Peyer's patch (tissue), 4 donors: ENCODE measurements around the gene SIAH3. TPM values are rescaled to one million over a fixed set of nuclear protein-coding genes. Genes with fewer than 3 reads are reported as not detected.
"Not testable (repeated sequence)": the region's sequence is repeated elsewhere in the genome, so short reads cannot be mapped to it uniquely, and the experiment has no call there.

ENCODE experiments used
- DNase-seq, 3 donors: peaks; one replicate each; pipeline ENCODE4 v3.0.0-alpha.2; 2017 to 2019
- H3K27ac ChIP-seq, 4 donors: fragments of 200-600 bp; sonication (generic); one replicate each; pipeline ENCODE4 v1.5.1; 2016 to 2019
- H3K27me3 ChIP-seq, 2 donors: fragments of 200-600 bp; sonication (generic); one replicate each; pipeline ENCODE4 v1.5.1; 2019
- H3K36me3 ChIP-seq, 3 donors: fragments of 200-600 bp; sonication (generic); one replicate each; pipeline ENCODE4 v1.5.1; 2016 to 2019
- H3K4me1 ChIP-seq, 4 donors: fragments of 200-600 bp; sonication (generic); one replicate each; pipeline ENCODE4 v1.5.1; 2016 to 2019
- H3K4me3 ChIP-seq, 4 donors: fragments of 200-600 bp; sonication (generic); 1 replicate in 3 of 4; 2 replicates in 1 of 4; pipeline ENCODE4 v1.5.1; 2016 to 2019; ENCODE audit warnings: mild to moderate bottlenecking in 1 of 4
- H3K9me3 ChIP-seq, 4 donors: fragments of 200-600 bp; sonication (generic); one replicate each; pipeline ENCODE4 v1.5.1; 2016 to 2019; ENCODE audit warnings: mild to moderate bottlenecking in 1 of 4
- POLR2A ChIP-seq, 2 donors: fragments of 450-650 bp; IDR thresholded peaks; one replicate each; pipeline ENCODE4 v1.5.1; 2017; ENCODE audit warnings: antibody characterized with exemption in 2 of 2, mild to moderate bottlenecking in 2 of 2, moderate library complexity in 2 of 2
- total RNA-seq, 4 donors: library from RNA; depleted of rRNA; stranded (reverse); fragments of >200 nt; gene quantifications; one replicate each; pipeline ENCODE4 v1.1.0, GENCODE V29; 2016
- TF ChIP-seq, protein P1 (sequence below), 6 experiments: fragments of 450-650 bp in 4 of 6; fragments of 200-600 bp in 2 of 6; sonication (generic) in 1 of 6; IDR thresholded peaks; one replicate each; pipeline ENCODE4 v1.5.1; 2017 to 2019; ENCODE audit warnings: antibody characterized with exemption in 6 of 6, mild to moderate bottlenecking in 3 of 6, moderate library complexity in 1 of 6

Gene SIAH3
- total RNA-seq, 4 donors from 2014 or later = not detected

DNA sequence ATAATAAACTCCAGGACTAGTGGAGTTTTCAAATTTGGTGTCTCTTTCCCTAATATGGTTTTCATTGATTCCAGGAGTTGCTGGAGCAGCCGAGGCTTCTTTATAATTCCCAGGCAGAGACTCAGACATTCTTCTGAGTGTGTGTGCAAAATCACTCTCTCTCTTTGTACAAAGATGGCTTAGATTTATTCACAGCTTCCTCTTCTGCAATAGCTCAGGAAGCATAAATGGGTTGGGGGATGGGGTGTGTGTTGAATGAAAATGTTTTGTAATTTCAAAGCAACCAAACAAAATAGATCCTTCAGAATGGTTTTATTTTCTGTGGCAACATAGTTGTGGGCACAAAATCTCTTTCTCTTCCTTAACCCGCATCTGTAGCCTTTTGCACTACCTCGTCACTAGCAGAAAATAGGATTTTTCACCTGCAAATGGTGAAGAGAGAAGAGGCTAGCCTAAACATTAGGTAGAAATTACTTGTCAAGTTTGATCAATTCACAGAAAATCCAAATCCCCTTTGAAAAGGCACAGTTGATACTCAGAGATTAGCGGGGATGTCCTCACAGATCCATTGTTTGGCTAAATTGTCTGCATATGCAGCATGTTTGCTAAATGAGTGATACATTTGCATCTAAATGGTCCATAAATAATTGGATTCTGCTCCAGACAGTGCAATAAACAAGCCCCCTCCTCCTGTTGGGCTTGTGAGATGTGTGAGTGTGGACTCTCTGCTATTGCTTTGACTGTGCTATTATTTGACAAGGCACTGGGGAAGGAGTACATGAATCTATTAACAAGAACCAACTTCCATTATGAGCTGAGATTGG lies 82.7 kb downstream of the SIAH3 start:
- TF ChIP-seq, protein P1, sequence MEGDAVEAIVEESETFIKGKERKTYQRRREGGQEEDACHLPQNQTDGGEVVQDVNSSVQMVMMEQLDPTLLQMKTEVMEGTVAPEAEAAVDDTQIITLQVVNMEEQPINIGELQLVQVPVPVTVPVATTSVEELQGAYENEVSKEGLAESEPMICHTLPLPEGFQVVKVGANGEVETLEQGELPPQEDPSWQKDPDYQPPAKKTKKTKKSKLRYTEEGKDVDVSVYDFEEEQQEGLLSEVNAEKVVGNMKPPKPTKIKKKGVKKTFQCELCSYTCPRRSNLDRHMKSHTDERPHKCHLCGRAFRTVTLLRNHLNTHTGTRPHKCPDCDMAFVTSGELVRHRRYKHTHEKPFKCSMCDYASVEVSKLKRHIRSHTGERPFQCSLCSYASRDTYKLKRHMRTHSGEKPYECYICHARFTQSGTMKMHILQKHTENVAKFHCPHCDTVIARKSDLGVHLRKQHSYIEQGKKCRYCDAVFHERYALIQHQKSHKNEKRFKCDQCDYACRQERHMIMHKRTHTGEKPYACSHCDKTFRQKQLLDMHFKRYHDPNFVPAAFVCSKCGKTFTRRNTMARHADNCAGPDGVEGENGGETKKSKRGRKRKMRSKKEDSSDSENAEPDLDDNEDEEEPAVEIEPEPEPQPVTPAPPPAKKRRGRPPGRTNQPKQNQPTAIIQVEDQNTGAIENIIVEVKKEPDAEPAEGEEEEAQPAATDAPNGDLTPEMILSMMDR (IDR thresholded peaks at IDR 0.05) = no peak
- TF ChIP-seq POLR2A (IDR thresholded peaks at IDR 0.05) = no peak
- H3K27ac ChIP-seq = no peak overlapping the region
- no peak for DNase-seq
- H3K9me3 ChIP-seq = no peaks in the 10 kb centered on the region
- no peaks in the 10 kb centered on the region for H3K36me3 ChIP-seq
- no peaks in the 10 kb centered on the region for H3K27me3 ChIP-seq
- H3K4me3 ChIP-seq = no peak overlapping the region
- H3K4me1 ChIP-seq = no peaks in the 10 kb centered on the region

DNA sequence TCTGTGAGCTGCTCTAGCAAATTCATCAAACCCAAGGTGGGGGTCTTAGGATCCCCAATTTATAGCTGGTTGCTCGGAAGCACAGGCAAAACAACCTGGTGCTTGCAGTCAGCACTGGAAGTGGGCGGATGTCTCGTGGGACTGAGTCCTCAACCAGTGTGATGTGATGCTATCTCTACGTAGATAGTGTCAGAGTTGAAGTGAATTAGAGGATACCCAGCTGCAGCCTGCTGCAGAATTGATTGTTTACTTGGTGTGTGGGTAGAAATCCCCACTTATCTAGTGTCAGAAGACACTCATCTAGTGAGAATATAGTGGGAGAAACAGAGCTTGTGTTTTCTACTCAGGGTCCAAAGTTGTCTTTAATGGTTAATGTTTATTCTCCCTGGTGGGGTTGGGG lies 86.1 kb downstream of the SIAH3 start:
- no peak for TF ChIP-seq POLR2A (IDR thresholded peaks at IDR 0.05)
- TF ChIP-seq, protein P1 (IDR thresholded peaks at IDR 0.05) = no peak
- DNase-seq = no peak

DNA sequence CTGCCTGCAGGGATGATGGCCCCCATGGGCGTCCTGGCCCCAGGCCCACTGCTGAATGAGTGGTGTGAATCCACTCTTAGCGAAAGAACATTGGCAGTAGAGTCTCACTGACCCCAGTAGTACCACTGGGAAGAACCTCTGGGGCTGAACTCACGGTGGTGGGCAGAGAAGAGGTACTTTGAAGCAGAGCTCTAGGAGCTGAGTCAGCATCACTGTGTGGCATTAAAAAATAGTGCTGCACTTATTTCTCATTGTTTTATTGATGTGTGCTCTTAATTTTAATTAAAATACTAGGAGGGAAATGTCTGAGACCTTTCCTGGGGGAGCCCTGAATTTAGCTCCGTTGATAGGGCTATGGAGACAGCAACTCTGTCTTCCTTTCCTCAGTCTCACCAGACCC lies 88.1 kb downstream of the SIAH3 start:
- DNase-seq = no peak
- Histone ChIP-seq H3K27ac (no peak overlapping the region), H3K27me3 (no peaks in the 10 kb centered on the region), H3K4me1 (no peaks in the 10 kb centered on the region), H3K36me3 (no peaks in the 10 kb centered on the region), H3K4me3 (no peak overlapping the region), H3K9me3 (no peaks in the 10 kb centered on the region)
- no peak for TF ChIP-seq POLR2A (IDR thresholded peaks at IDR 0.05)
- TF ChIP-seq, protein P1 (IDR thresholded peaks at IDR 0.05) = no peak

More for the DNA sequence above, 86.1 kb downstream of the SIAH3 start:
- Histone ChIP-seq H3K27ac (no peak overlapping the region), H3K4me1 (no peaks in the 10 kb centered on the region), H3K36me3 (no peaks in the 10 kb centered on the region), H3K27me3 (no peaks in the 10 kb centered on the region), H3K9me3 (no peaks in the 10 kb centered on the region), H3K4me3 (no peak overlapping the region)

GRCh38 chr13:45757589-45757988 lies 94.0 kb downstream of the SIAH3 start:
- H3K9me3 ChIP-seq, H3K4me3 ChIP-seq, H3K4me1 ChIP-seq, H3K27ac ChIP-seq, H3K36me3 ChIP-seq, H3K27me3 ChIP-seq, DNase-seq: not testable (repeated sequence)

DNA sequence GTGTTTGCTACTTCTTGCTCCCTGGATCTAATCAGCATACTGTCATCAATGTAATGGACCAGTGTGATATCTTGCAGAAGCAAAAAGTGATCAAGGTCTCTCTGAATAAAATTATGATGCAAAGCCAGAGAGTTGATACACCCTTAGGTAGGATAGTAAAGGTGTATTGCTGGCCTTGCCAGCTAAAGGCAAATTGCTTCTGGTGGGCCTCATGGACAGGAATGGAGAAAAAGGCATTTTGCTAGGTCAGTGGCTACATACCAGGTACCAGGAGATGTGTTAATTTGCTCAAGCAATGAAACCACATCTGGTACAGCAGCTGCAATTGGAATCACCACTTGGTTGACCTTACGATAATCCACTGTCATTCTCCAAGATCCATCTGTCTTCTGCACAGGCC lies 95.1 kb downstream of the SIAH3 start:
- not testable (repeated sequence) for H3K27me3 ChIP-seq, H3K27ac ChIP-seq, H3K36me3 ChIP-seq, H3K4me1 ChIP-seq, H3K9me3 ChIP-seq, H3K4me3 ChIP-seq, DNase-seq

- H3K36me3 ChIP-seq = no peaks in the 10 kb centered on the region
- TF ChIP-seq, protein P1 (IDR thresholded peaks at IDR 0.05) = no peak
- no peak for TF ChIP-seq POLR2A (IDR thresholded peaks at IDR 0.05)
- H3K4me1 ChIP-seq = no peaks in the 10 kb centered on the region
- H3K4me3 ChIP-seq = no peak overlapping the region
- no peak for DNase-seq
- no peaks in the 10 kb centered on the region for H3K27me3 ChIP-seq
- no peaks in the 10 kb centered on the region for H3K9me3 ChIP-seq
- H3K27ac ChIP-seq = no peak overlapping the region
Measured at GRCh38 chr13:45752510-45752909, 99.0 kb downstream of the SIAH3 start.

GRCh38 chr13:45751885-45752284 lies 99.7 kb downstream of the SIAH3 start:
- DNase-seq = no peak
- Histone ChIP-seq H3K27me3 (no peaks in the 10 kb centered on the region), H3K4me3 (no peak overlapping the region), H3K4me1 (no peaks in the 10 kb centered on the region), H3K27ac (no peak overlapping the region), H3K36me3 (no peaks in the 10 kb centered on the region), H3K9me3 (no peaks in the 10 kb centered on the region)
- TF ChIP-seq POLR2A (IDR thresholded peaks at IDR 0.05) = no peak
- TF ChIP-seq, protein P1 (IDR thresholded peaks at IDR 0.05) = no peak
